A549 (cell line): ENCODE data around the gene POLRMT. TPM values are rescaled to one million over a fixed set of nuclear protein-coding genes. Genes with fewer than 3 reads are reported as not detected.

ENCODE experiments used
- ATAC-seq, 2 experiments: fragments of 200-7000 bp in 1 of 2; fragments of >200 bp in 1 of 2; cut with Nextera tagmentation in 1 of 2; cut with Tn5 transposase in 1 of 2; 3 replicates each; pipeline versions ENCODE4 v1.8.0 to v1.9.1; 2018 to 2020; ENCODE audit warnings: mild to moderate bottlenecking in 1 of 2, moderate library complexity in 1 of 2
- CTCF ChIA-PET: fragments of 300-600 bp; sonication (Branson Sonifier 250); formaldehyde crosslinking; extraction: SDS; loops from one replicate; lab custom pipeline; 2021; ENCODE audit warnings: antibody characterized with exemption, inconsistent platforms; lab: Yijun Ruan, JAX
- POLR2A ChIA-PET: fragments of 350-600 bp; formaldehyde crosslinking; extraction: SDS; loops from one replicate; lab custom pipeline; 2021; ENCODE audit warnings: antibody characterized with exemption, inconsistent platforms; lab: Yijun Ruan, JAX
- DNase-seq, 2 experiments: peaks; one replicate each; pipeline versions ENCODE4 v3.0.0 to v3.0.0-alpha.2; 2011 to 2016; ENCODE audit warnings: low read depth in 1 of 2, low spot score in 1 of 2
- FAIRE-seq: peaks from 2 replicates; lab custom pipeline; 2011; peaks lifted over from hg19 to GRCh38; lab: Jason Lieb, UNC
- H3K27ac ChIP-seq, 2 experiments: fragments of >200 bp; sonication (Bioruptor Twin); formaldehyde crosslinking; 3 replicates each; pipeline ENCODE4 v1.5.1; 2016 to 2017
- H3K4me1 ChIP-seq: fragments of >200 bp; sonication (Bioruptor Twin); formaldehyde crosslinking; 3 replicates; pipeline ENCODE4 v1.6.1; 2016
- H3K4me2 ChIP-seq: fragments of >200 bp; sonication (Bioruptor Twin); formaldehyde crosslinking; 3 replicates; pipeline ENCODE4 v1.6.1; 2016
- H3K4me3 ChIP-seq: fragments of >200 bp; sonication (Bioruptor Twin); formaldehyde crosslinking; 3 replicates; pipeline ENCODE4 v1.5.1; 2016
- H3K9me3 ChIP-seq: fragments of >200 bp; sonication (Bioruptor Twin); formaldehyde crosslinking; 3 replicates; pipeline ENCODE4 v1.6.1; 2016
- ATOH8 ChIP-seq: fragments of 250-450 bp; sonication (Bioruptor Pico); IDR thresholded peaks from 2 replicates; pipeline ENCODE4 v1.5.0; 2020; ENCODE audit warnings: low read depth, mild to moderate bottlenecking, moderate library complexity
- BCL3 ChIP-seq: fragments of >200 bp; sonication (Bioruptor Twin); formaldehyde crosslinking; IDR thresholded peaks from 3 replicates; pipeline ENCODE4 v1.6.1; 2016
- CBX8 ChIP-seq: fragments of 200-600 bp; sonication (generic); IDR thresholded peaks from 2 replicates; pipeline ENCODE4 v1.6.1; 2016
- CEBPB ChIP-seq, 2 experiments: fragments of >200 bp in 1 of 2; sonication (Bioruptor Twin) in 1 of 2; formaldehyde crosslinking in 1 of 2; IDR thresholded peaks; 2 replicates each; pipeline ENCODE4 v1.6.1; 2012 to 2016
- E2F6 ChIP-seq: IDR thresholded peaks from 2 replicates; pipeline ENCODE4 v1.6.1; 2012; ENCODE audit warnings: low read depth, borderline replicate concordance
- FOXS1 ChIP-seq: fragments of 250-450 bp; sonication (Bioruptor Pico); IDR thresholded peaks from 2 replicates; pipeline ENCODE4 v1.5.0; 2020; ENCODE audit warnings: mild to moderate bottlenecking, moderate library complexity
- KDM5A ChIP-seq: fragments of 200-600 bp; sonication (generic); IDR thresholded peaks from 2 replicates; pipeline ENCODE4 v1.6.1; 2016; ENCODE audit warnings: antibody characterized with exemption, mild to moderate bottlenecking
- MAFK ChIP-seq: fragments of 450-650 bp; IDR thresholded peaks from 2 replicates; pipeline ENCODE4 v1.6.1; 2014; ENCODE audit not compliant: partially characterized antibody
- MAX ChIP-seq: IDR thresholded peaks from 2 replicates; pipeline ENCODE4 v1.6.1; 2012
- NPAS2 ChIP-seq: fragments of 250-450 bp; sonication (Bioruptor Pico); IDR thresholded peaks from 2 replicates; pipeline ENCODE4 v1.8.0; 2022; ENCODE audit warnings: mild to moderate bottlenecking, moderate library complexity, borderline replicate concordance
- NR3C1 ChIP-seq: fragments of >200 bp; sonication (Bioruptor Twin); formaldehyde crosslinking; IDR thresholded peaks from 3 replicates; pipeline ENCODE4 v1.6.1; 2017
- PHF8 ChIP-seq: fragments of 200-600 bp; sonication (generic); IDR thresholded peaks from 2 replicates; pipeline ENCODE4 v1.6.1; 2016; ENCODE audit warnings: low read depth, mild to moderate bottlenecking, antibody characterized with exemption, moderate library complexity, borderline replicate concordance
- RCOR1 ChIP-seq: fragments of 150-350 bp; IDR thresholded peaks from 2 replicates; pipeline ENCODE4 v1.6.1; 2014; ENCODE audit warnings: antibody characterized with exemption, low read length, low read depth
- REST ChIP-seq: fragments of 200-600 bp; sonication (generic); IDR thresholded peaks from 2 replicates; pipeline ENCODE4 v1.6.1; 2016; ENCODE audit warnings: antibody characterized with exemption, mild to moderate bottlenecking, moderate library complexity
- USF2 ChIP-seq: fragments of 450-650 bp; IDR thresholded peaks from 2 replicates; pipeline ENCODE4 v1.6.1; 2014; ENCODE audit warnings: antibody characterized with exemption
- WGBS: methylation state at CpG from one replicate; pipeline ENCODE4 v1.1.6; 2017; ENCODE audit errors: missing lambda C conversion rate; 5-methylcytosine and 5-hydroxymethylcytosine counted together
- polyA plus RNA-seq, 4 experiments: library from polyadenylated mRNA; depleted of rRNA in 3 of 4; stranded (reverse); fragments of >200 nt; fragmentation: RNase III in 1 of 4; extraction: RNeasy Plus Mini Kit Qiagen cat#74134 plus additional on column Dnase treatment in 1 of 4; gene quantifications; 2 replicates in 3 of 4; 3 replicates in 1 of 4; pipeline ENCODE4 v1.2.3, GENCODE V29; 2011 to 2017

Gene POLRMT
- polyA plus RNA-seq, 2 of the 4 experiments (the other 2 are of a cell fraction) = 41.9 to 68.8 TPM

- TF ChIP-seq REST = no peak
Measured at GRCh38 chr19:641702-642101, 8.4 kb upstream of the POLRMT start (continued).

- no peak for DNase-seq
- Histone ChIP-seq H3K9me3 (no peaks in the 10 kb centered on the region), H3K4me3 (no peak overlapping the region), H3K4me2 (no peak overlapping the region; the same call in 2 of the 3 replicates), H3K4me1 (peaks cover 6% of the 10 kb centered on the region), H3K27ac (no peak overlapping the region)
- no peak for FAIRE-seq
- CTCF ChIA-PET = interaction anchor here (0.7 to 1.7 kb wide), 4 partner anchors 35 to 130 kb away, joined by 3 read pairs; partner anchors contain the start of gene FSTL3
- no peak for ATAC-seq
- POLR2A ChIA-PET = interaction anchor here (0.6 kb wide), 1 partner anchor 17 kb away, joined by 3 read pairs; no protein-coding TSS in a partner anchor
- TF ChIP-seq E2F6 (no peak), REST (no peak), PHF8 (no peak), NPAS2 (CRISPR knock-in tag) (no peak), CBX8 (no peak), ATOH8 (CRISPR knock-in tag) (no peak), USF2 (no peak)
- 100% methylated on average over 1 of the region's 31 CpGs for WGBS
Measured at GRCh38 chr19:640606-641189, 7.4 kb upstream of the POLRMT start.

- H3K4me3 ChIP-seq = peak overlapping the region; percentile 41
- peaks cover 12% of the 10 kb centered on the region for H3K4me1 ChIP-seq
- POLR2A ChIA-PET = no interaction called here
- ATAC-seq (no peak), FAIRE-seq (no peak), DNase-seq (no peak)
- no peaks in the 10 kb centered on the region for H3K9me3 ChIP-seq
- 72% methylated on average over 11 of the region's 25 CpGs for WGBS
- CTCF ChIA-PET = interaction anchor here (1.5 kb wide), 1 partner anchor 57 kb away, joined by 3 read pairs; no protein-coding TSS in a partner anchor
- H3K4me2 ChIP-seq = peak overlapping the region; percentile 93
- H3K27ac ChIP-seq = peak overlapping the region; percentile 38 to 82; a peak in 4 of 6 replicates
- TF ChIP-seq KDM5A = no peak
- no peak for TF ChIP-seq CEBPB (IDR thresholded peaks at IDR 0.05)
- no peak for TF ChIP-seq MAX
- no peak for TF ChIP-seq NR3C1
- TF ChIP-seq RCOR1 = no peak
- TF ChIP-seq BCL3 = no peak
- no peak for TF ChIP-seq FOXS1 (CRISPR knock-in tag)
- TF ChIP-seq MAFK = no peak
Measured at GRCh38 chr19:640161-640558, 6.8 kb upstream of the POLRMT start.
